Endometrial microvascular endothelial cells (primary cell): ENCODE data around the gene CLDN4. TPM values are rescaled to one million over a fixed set of nuclear protein-coding genes. Genes with fewer than 3 reads are reported as not detected.

Source experiments
- in situ Hi-C: cut with HindIII; loops from 2 replicates; pipeline ENCODE4 v1.10.0; 2017; ENCODE audit warnings: low sequenced_read_pairs, low pct_unique_long_range_greater_than_20kb; ENCODE audit errors: inconsistent ontology term
- total RNA-seq: library from RNA; depleted of rRNA; stranded (reverse); fragments of >200 nt; gene quantifications from one replicate; pipeline ENCODE4 v1.2.3, GENCODE V29; 2015; ENCODE audit errors: inconsistent ontology term

Gene CLDN4
- total RNA-seq, 1 donor from 2014 or later = 0.84 TPM

DNA sequence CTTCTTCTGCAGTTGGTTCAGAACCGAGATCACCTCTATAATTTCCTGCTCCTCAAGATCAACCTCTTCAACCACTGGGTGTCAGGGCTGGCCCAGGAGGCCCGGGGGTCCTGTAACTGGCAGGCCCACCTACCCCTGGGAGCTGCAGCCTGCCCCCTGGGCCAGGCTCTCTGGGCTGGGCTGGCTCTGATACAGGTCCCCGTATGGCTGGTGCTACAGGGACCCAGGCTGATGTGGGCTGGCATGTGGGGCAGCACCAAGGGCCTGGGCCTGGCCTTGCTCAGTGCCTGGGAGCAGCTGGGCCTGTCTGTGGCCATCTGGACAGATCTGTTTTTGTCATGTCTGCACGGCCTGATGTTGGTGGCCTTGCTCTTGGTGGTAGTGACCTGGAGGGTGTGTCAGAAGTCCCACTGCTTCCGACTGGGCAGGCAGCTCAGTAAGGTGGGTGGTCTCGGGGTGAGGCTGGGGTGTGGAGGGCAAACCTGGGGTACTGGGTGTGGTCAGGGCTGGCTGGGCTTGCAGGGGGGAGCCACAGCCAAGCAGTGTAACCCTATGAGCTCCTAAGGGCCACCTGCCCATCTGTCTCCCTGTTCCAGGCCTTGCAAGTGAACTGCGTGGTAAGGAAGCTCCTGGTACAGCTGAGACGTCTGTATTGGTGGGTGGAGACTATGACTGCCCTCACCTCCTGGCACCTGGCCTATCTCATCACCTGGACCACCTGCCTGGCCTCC lies 34.4 kb downstream of the CLDN4 start:
- in situ Hi-C loops = loop anchor here (25.0 kb wide), 1 partner anchor 322 kb away; no protein-coding TSS in a partner anchor

DNA sequence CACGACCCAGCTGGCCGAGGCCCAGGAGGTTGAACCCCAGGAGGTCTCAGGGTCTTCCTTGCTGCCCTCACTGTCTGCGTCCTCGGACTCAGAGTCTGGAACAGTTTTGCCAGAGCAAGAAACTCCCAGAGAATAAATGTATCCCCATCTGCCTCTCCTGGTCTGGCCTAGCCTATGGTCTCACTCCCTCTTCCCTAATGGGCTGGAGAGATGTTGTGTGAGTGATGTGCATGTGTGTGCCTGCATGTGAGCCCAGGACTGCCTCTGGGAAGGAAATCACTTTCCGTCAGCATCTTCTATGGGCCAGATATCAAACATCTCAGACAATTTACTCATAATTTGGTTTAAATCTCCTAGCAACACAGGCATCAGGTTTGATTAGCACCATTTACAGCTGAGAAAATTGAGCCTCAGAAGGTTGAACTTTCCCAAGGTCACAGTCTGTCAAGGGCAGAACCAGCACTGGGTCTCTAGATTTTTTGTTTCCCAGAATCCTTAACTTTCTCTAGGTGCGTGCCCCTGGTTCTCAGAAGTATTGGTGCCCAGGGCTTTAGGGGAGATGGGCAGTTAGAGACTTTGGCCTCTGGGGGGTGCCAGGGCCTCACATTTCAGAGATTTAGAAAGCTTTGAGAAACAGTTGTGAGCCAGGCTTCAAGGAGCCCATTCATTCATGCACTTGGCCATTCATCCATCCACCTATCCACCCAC lies 35.1 kb downstream of the CLDN4 start:
- in situ Hi-C loops = loop anchor here (25.0 kb wide), 1 partner anchor 321 kb away; no protein-coding TSS in a partner anchor

DNA sequence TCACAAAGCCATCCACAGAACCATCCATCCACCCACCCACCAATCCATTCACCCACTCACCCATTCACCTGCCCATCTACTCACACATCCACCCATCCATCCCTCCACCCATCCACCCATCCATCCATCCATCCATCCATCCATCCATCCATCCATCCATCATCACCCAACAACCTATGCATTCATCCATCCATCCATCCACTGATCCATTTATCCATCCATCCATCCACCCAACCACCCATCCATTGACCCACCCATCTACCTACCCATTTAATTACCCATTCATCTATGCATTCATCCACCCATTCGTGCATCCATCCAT lies 35.6 kb downstream of the CLDN4 start:
- in situ Hi-C loops = loop anchor here (25.0 kb wide), 1 partner anchor 321 kb away; no protein-coding TSS in a partner anchor

DNA sequence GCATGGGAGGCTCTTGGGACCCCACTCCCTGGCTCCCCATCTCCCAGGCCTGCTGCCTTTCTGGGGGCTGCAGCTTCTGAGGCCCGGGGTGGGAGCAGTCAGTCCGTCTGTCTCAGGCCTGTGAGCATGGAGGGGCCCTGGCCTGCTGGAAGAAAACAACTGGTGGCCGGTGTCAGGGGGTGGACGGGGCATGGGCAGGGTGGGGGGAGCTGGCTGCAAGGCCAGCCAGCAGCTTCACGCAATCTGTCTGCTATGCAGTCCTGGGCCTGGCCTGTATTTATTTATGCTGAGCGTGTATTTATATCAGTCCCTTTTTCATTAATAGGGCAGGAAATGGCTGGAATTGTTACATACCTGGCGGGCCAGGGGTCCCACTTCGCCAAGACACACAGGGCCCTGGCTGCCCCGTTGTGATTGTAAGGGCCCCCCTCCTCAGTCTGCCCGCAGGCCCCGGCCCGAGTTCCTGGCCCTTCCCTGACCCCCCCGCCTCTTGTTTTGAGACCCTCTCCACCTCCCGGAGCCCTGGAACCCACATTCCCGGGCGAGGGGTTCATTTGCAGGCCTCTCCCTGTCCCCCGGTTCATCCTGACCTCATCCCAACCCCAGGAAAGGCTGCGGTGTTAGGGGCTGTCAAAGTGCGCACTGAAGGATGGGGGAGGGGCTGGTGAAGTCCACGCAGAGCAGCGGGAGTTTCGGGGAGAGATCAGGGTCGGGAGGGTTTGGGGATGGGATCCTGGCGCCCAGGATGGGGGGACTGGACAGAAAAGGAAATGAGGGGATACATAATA lies 38.4 kb downstream of the CLDN4 start:
- in situ Hi-C loops = loop anchor here (25.0 kb wide), 1 partner anchor 318 kb away; no protein-coding TSS in a partner anchor

DNA sequence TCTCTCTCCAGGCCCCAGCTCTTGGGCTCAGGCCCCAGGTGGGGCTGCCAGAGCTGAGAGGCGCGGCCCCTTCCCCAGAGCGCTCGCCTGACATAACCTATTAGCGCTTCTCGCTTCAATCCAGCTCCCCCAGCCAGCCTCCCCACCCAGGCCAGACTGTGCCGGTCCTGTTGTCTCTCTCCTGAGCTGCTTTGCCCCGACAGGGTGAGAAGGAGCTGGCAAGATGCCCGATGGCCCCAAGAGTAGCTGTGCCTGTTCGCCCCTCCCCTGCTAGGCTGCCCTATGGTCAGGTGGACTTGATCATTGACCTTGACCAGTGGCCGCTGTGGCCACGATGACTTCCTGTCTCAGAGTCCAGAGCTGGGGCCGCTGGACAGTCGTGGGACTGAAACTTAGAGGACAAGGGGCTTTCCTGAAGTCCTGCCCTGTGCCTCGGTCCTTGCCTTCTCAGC lies 39.3 kb downstream of the CLDN4 start:
- in situ Hi-C loops = loop anchor here (25.0 kb wide), 1 partner anchor 317 kb away; no protein-coding TSS in a partner anchor

DNA sequence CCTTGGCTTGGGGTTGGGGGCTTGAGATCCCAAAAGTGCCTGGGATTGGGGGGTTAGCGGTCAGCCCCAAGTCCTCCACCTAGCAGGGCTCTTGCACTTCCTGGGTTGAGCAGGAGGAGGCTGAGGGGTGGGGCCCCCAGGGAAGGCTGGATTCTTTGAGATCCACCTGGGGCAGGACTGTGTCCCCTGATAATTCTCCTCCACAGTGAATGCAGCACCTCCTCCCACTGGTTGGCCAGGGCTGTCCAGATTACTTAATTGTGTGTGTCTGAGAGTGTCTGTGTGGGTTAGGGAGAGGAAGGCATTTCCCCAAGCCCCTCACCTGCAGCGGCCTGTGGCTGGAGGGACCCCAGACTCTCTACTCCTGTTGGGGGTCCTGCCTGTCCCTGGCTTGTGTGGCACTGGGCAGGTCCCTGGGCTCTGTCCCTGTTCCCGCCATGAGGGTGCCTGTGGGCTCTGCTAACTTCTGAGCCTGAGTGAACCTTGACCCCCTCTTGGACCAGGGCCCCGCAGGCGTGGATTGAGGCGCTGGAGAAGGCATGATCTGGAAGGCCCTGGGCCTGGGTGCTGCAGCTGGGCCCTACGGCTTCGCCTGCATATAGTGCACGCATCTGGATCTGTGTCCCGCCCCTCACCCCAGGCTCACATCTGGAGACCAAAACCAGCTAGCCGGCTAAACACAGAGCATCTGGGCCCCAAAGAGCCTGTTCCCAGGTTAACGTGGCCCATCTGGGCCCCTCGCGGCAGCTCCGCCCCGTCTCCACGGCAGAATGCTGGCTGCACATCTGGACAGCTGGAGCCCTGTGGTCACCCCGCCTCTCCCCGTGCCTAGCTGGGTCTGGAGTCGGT lies 40.6 kb downstream of the CLDN4 start:
- in situ Hi-C loops = loop anchor here (25.0 kb wide), 1 partner anchor 316 kb away; no protein-coding TSS in a partner anchor

DNA sequence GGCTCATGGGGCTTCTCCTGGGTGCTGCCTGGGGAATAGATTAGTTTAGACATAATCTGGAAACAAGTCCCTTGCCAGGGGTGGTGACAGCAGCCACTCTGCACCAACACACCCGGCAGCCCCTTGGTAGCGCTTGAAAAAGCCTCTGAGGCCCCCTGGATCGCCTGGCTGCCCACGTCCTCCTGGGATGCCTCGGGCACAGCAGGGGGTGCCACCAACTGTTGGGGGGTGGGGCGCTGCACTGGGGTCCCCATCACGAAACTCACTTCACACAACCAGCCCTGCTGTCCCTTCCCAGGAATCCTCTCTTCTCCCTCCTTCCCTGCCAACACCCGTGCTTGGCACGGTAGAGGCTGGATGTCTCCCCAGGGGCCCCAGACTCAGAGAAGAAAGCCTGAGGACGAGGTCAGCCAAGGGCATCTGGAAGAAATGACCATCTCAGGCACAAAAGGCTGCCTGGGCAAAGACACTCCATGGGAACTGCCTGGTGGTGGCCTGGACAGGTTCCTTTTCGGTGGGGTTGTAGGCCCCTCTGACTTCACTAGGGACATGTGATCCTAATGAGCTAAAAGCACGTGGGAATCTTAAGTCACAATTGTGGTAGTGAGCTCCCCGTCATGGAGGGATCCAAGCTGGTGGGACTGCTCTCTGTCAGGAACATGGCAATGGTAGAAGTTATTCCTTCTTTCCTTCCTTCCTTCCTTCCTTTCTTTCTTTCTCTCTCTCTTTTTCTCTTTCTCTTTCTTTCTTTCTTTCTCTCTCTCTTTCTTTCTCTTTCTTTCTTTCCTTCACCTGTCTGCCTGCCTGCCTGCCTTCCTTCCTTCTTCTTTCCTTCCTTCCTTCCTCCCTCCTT lies 41.5 kb downstream of the CLDN4 start:
- in situ Hi-C loops = loop anchor here (25.0 kb wide), 1 partner anchor 315 kb away; no protein-coding TSS in a partner anchor

DNA sequence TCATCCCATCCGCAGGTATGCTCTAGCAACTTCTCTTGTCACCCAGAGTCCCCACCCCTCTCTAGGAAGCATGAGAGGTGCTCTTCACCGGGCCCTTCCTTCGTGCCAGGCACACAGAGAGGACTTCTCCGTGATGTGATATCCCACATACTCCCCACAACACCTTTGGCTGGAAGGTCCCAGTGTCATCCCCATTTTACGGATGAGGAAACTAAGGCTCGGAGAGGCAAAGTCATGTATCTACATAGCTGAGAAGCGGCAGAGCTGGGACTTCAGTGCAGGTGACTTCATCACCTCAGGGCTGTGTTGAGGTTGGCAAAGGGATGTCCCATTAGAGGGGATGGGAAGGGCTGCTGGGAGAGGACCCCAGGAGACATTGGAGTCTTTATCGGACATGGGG lies 45.6 kb downstream of the CLDN4 start:
- in situ Hi-C loops = no loop called here

DNA sequence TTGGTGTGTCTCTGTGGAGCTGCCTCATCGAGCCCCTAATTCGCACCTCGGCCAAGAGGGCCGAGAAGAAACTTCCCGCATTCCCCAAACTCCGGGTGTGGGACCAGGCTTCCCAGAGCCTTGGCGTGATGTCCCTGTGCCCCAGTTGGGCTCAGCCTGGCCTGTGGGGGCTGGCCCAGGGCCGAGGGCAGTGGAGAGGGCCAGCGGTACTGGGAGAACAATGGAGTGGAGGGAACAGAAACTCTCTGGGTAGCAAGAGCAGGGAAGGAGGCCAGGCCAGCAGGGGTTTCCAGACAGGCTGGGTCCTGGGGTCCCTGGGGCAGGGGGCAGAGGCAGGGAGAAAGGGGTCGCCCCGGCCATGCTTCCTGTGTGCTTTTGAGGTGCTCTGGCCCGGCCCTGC lies 46.2 kb downstream of the CLDN4 start:
- in situ Hi-C loops = no loop called here

DNA sequence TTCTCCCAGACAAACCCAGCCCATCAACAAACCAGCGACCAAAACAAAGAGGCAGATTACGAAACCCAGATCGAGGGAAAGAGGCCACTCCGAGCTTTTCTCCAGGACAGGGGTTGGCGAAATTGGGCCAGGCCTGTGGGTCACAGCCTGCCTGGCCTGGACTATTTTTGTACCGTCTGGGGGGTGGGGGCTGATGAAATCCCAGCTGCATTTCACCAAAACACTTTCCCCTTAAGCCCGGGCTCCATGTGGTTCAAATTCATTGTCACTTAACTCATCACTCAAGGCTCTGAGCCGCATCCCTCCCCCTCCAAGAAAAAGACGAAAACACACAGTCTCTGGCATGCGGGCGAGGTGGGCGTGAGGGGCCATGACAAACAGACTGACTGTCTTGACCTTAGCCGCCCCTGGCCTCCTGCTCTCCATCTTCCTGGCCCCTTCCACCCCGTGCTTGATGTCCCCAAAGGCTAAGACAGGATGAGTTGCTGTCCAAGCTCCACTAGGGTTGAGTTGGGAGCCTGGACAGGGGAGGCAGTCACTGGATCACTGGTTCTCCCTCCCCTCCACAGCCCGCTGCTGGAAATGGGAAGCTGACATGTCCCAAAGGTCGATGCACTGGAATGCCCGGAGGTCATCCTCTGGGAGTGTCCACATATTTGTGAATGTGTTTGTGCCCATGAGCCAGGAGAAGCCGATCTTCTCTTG lies 49.3 kb downstream of the CLDN4 start:
- in situ Hi-C loops = no loop called here

DNA sequence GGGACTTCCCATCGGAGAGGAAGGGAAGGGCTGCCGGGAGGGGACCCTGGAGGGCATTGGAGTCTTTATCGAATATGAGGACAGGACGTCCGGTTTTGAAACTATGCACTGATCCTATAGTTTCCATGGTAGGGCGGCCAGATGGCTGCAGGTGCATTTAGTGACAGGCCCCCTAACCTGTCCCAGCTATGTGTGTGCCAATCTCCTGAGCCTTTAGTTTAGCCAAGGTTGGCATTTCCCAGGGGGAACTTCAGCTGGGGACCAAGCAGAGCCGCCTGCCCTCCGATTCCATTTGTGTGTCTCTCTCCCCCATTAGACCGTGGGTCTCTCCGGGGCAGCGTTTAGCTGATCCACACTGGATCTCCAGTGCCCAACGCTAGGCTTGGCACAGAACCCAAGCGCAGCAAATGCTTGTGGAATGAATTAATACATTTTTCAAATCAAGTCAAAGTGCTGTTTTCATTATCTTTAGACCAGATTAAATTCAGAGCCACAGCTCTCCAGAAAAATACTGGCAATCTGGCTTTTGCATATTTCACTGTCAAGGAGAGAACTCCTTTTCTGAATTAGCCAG lies 50.0 kb downstream of the CLDN4 start:
- in situ Hi-C loops = no loop called here

DNA sequence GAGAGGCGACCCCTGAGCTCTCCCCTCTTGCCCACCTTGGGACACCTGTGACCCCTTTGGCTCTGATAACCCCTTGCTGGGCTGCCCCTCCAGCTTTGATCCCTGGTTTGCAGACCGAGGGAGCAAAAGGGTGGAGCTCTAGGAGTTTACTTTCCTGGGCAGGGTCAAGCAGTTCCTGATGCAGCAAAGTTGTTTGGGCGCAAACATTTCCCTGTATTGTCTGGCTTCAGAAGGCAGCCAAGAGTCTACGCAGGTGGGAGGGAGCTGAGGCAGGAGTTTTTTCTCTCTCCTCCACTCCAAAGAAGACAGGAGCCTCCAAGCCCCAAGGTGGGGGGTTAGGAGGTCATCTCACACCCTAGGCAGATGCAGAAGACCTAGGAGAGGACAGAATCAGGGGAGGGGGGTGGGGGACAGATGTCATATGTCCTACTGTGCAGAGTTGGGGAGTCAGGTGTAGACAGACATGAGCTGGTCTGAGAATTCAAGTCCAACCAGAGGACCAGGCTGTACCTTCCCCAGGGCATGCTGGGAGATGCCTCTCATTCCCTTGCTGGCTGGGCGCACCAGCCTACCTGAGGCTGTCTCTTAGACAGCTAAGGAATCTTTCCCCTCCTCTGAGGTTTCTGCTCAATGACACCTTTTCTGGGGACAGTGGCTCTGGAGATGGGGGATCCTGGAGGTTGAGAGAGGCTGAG lies 50.7 kb downstream of the CLDN4 start:
- in situ Hi-C loops = no loop called here

DNA sequence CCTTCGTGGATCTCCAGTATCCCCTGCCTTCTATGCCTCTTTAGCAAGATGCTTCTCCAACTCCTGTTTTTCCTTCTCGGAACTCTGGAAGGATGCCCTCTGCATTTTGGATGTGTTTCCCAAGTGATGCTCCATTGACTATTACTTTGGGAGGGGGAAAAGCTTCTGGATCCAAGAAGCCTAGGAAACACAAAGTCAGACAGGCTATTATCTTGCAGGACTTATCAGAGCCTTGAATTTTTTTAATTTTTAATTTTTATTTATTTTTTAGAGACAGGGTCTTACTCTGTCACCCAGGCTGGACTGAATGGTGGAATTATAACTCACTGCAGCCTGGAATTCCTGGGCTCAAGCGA lies 51.2 kb downstream of the CLDN4 start:
- in situ Hi-C loops = no loop called here
